CD4-positive, CD25-positive, alpha-beta regulatory T cell (primary cell): ENCODE results near the gene HERC5. TPM values are rescaled to one million over a fixed set of nuclear protein-coding genes. Genes with fewer than 3 reads are reported as not detected.
"Not testable (repeated sequence)": the region's sequence is repeated elsewhere in the genome, so short reads cannot be mapped to it uniquely, and the experiment has no call there.

Source experiments
- ATAC-seq, 2 donors: fragments of 150-1000 bp; cut with Tn5 transposase; one replicate each; pipeline ENCODE4 v1.10.0; 2021; ENCODE audit warnings: low read depth in 2 of 2, moderate number of reproducible peaks in 2 of 2, moderate library complexity in 1 of 2
- DNase-seq, 3 donors: peaks; one replicate each; pipeline versions ENCODE4 v3.0.0 to v3.0.0-alpha.2; 2012 to 2022; ENCODE audit warnings: mixed read lengths in 1 of 3
- H3K27ac ChIP-seq: one replicate; pipeline ENCODE4 v1.7.0; 2013; ENCODE audit warnings: mild to moderate bottlenecking, low read length; ENCODE audit not compliant: insufficient read depth, poor library complexity, severe bottlenecking
- H3K27me3 ChIP-seq: one replicate; pipeline ENCODE4 v1.7.0; 2013; ENCODE audit warnings: low read length; ENCODE audit not compliant: control insufficient read depth, insufficient read depth
- H3K36me3 ChIP-seq: one replicate; pipeline ENCODE4 v1.7.0; 2013; ENCODE audit warnings: mild to moderate bottlenecking, low read length, moderate library complexity; ENCODE audit not compliant: control insufficient read depth, insufficient read depth
- H3K4me1 ChIP-seq: 2 replicates; pipeline ENCODE4 v1.7.0; 2013; ENCODE audit warnings: mild to moderate bottlenecking, low read length; ENCODE audit not compliant: insufficient read depth, control insufficient read depth, poor library complexity, severe bottlenecking
- H3K4me3 ChIP-seq: one replicate; pipeline ENCODE4 v1.7.0; 2013; ENCODE audit warnings: low read depth, mild to moderate bottlenecking, low read length, moderate library complexity
- H3K9me3 ChIP-seq, 2 experiments: 1 replicate in 1 of 2; 2 replicates in 1 of 2; pipeline ENCODE4 v1.7.0; 2013; ENCODE audit warnings: low read length in 2 of 2, mild to moderate bottlenecking in 1 of 2, moderate library complexity in 1 of 2; ENCODE audit not compliant: control insufficient read depth in 2 of 2
- H3K27ac Mint-ChIP-seq, 3 donors: one replicate each; pipeline ENCODE4 v1.8.0; 2020 to 2022; ENCODE audit warnings: mild to moderate bottlenecking in 3 of 3, mixed read lengths in 3 of 3, moderate library complexity in 2 of 3
- H3K27me3 Mint-ChIP-seq: one replicate; pipeline ENCODE4 v1.8.0; 2022; ENCODE audit warnings: mild to moderate bottlenecking, mixed read lengths
- H3K36me3 Mint-ChIP-seq: one replicate; pipeline ENCODE4 v1.8.0; 2020; ENCODE audit warnings: mixed read lengths
- H3K4me1 Mint-ChIP-seq, 4 donors: one replicate each; pipeline ENCODE4 v1.8.0; 2020 to 2022; ENCODE audit warnings: mixed read lengths in 4 of 4, mild to moderate bottlenecking in 1 of 4
- H3K4me3 Mint-ChIP-seq, 4 donors: one replicate each; pipeline ENCODE4 v1.8.0; 2020 to 2022; ENCODE audit warnings: mild to moderate bottlenecking in 4 of 4, mixed read lengths in 4 of 4, moderate library complexity in 3 of 4
- H3K9me3 Mint-ChIP-seq, 7 donors: one replicate each; pipeline ENCODE4 v1.8.0; 2020 to 2022; ENCODE audit warnings: mixed read lengths in 7 of 7, mild to moderate bottlenecking in 3 of 7, moderate library complexity in 2 of 7
- polyA plus RNA-seq, 4 donors: library from polyadenylated mRNA; unstranded; fragments of 300-500 nt; fragmentation: Illumina TruSeq; gene quantifications; one replicate each; pipeline ENCODE4 v1.2.3, GENCODE V29; 2021
- total RNA-seq: library from RNA; stranded (reverse); gene quantifications from one replicate; pipeline ENCODE4 v1.2.3, GENCODE V29; 2022

HERC5 gene
- total and polyA plus RNA-seq, 5 donors from 2014 or later, result 24.6 to 33.9 (median 27.1) TPM

DNA sequence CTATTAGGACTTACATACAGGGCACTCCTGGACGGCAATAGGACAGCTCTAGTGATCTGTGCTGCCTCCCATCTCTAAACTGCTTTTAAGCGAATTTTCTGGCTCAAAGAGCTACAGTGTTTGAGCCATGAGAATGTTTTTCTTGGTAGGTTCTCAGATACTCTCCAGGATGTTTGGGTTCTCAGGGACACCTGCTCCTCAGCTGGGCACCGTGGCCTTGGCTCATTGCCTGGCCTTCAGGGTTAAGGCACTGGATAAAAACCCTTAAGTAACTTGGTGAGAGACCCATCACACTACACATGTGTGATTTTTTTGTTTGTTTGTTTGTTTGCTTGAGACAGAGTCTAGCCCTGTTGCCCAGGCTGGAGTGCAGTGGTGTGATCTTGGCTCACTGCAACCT is 38.5 kb upstream of the HERC5 start:
- Histone ChIP-seq H3K27ac (no peak overlapping the region), H3K27me3 (no peaks in the 10 kb centered on the region), H3K4me1 (no peaks in the 10 kb centered on the region), H3K36me3 (peaks cover 51% of the 10 kb centered on the region), H3K4me3 (no peak overlapping the region), H3K9me3 (no peaks in the 10 kb centered on the region)
- Mint-ChIP-seq H3K27ac (peak overlapping the region in 1 of 3 donors; percentile 35), H3K36me3 (peaks cover 50% of the 10 kb centered on the region), H3K9me3 (peaks cover 0 to 1% (median 0%) of the 10 kb centered on the region in 7 donors), H3K4me1 (peaks cover 0 to 10% (median 5%) of the 10 kb centered on the region in 4 donors), H3K27me3 (no peaks in the 10 kb centered on the region), H3K4me3 (no peak overlapping the region)
- no peak for ATAC-seq
- no peak for DNase-seq

DNA sequence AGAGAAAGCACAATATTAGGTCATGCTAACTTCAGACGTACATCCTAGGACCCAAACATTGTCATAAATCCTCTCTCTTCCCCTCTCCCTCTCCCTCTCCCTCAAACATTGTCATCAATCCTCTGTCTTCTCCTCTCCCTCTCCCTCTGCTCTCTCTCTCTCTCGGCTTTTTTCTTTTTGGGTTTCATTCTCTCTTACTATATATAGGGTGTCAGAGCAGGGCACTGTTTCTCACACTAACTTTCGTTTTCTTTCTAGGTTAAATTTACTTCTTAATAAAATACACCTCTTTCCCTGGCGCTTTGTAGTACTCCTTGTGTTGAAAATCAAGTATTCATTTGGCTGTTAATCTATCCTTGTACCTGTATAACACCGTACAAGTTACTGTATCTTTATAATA is 37.0 kb upstream of the HERC5 start:
- Histone ChIP-seq H3K4me3 (no peak overlapping the region), H3K36me3 (peaks cover 42% of the 10 kb centered on the region), H3K4me1 (no peaks in the 10 kb centered on the region), H3K27me3 (no peaks in the 10 kb centered on the region), H3K9me3 (no peaks in the 10 kb centered on the region), H3K27ac (no peak overlapping the region)
- DNase-seq, result no peak
- ATAC-seq, result no peak
- Mint-ChIP-seq H3K4me3 (no peak overlapping the region), H3K36me3 (peaks cover 37% of the 10 kb centered on the region), H3K27me3 (no peaks in the 10 kb centered on the region), H3K4me1 (peaks cover 0 to 10% (median 5%) of the 10 kb centered on the region in 4 donors), H3K27ac (no peak overlapping the region), H3K9me3 (peaks cover 0 to 1% (median 0%) of the 10 kb centered on the region in 7 donors)

DNA sequence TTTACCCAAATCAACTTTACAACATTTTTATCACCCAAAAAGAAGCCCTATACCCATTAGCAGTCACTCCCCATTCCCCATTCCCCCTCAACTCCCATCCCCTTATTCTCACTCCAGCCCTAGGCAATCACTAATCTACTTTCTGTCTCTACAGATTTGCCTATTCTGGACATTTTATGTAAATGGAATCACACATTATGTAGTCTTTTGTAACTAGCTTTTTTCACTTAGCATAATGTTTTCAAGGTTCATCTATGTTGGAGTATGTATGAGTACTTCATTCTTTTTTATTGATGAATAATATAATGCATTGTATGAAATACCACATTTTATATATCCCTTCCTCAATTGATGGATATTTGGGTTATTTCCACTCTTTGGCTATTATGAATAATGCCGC is 36.1 kb upstream of the HERC5 start:
- H3K9me3 ChIP-seq, result no peaks in the 10 kb centered on the region
- Mint-ChIP-seq H3K4me3 (no peak overlapping the region), H3K27me3 (no peaks in the 10 kb centered on the region), H3K36me3 (peaks cover 34% of the 10 kb centered on the region), H3K4me1 (peaks cover 0 to 9% (median 5%) of the 10 kb centered on the region in 4 donors), H3K9me3 (no peaks in the 10 kb centered on the region), H3K27ac (peak overlapping the region in 1 of 3 donors; percentile 82)
- H3K4me1 ChIP-seq, result no peaks in the 10 kb centered on the region
- ATAC-seq (no peak), DNase-seq (no peak)
- H3K36me3 ChIP-seq, result peaks cover 35% of the 10 kb centered on the region
- H3K27ac ChIP-seq, result no peak overlapping the region
- no peaks in the 10 kb centered on the region for H3K27me3 ChIP-seq
- H3K4me3 ChIP-seq, result no peak overlapping the region

DNA sequence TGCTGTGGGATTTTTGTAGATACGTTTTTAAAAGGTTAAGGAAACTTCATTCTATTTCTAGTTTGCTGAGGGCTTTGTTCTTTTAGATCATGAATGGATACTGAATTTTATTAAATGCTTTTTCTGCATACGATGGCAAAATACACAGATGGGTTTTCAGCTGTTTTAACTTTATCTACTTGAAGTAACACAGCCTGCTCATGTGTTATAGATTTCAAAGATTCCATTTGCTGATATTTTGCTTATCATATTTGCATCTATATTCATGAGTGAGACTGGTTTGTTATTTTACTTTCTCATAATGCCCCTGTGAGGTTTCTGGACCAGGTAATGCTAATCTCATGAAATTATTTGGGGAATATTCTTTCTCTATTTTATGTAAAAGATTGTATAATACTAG is 34.5 kb upstream of the HERC5 start:
- H3K27ac ChIP-seq, result no peak overlapping the region
- no peaks in the 10 kb centered on the region for H3K27me3 Mint-ChIP-seq
- H3K27ac Mint-ChIP-seq, result no peak overlapping the region
- no peak for DNase-seq
- no peaks in the 10 kb centered on the region for H3K9me3 Mint-ChIP-seq
- H3K4me3 ChIP-seq, result no peak overlapping the region
- peaks cover 31% of the 10 kb centered on the region for H3K36me3 ChIP-seq
- ATAC-seq, result no peak
- H3K27me3 ChIP-seq, result no peaks in the 10 kb centered on the region
- peaks cover 36% of the 10 kb centered on the region for H3K36me3 Mint-ChIP-seq
- H3K4me1 ChIP-seq, result no peaks in the 10 kb centered on the region
- H3K9me3 ChIP-seq, result no peaks in the 10 kb centered on the region
- peaks cover 0 to 9% (median 5%) of the 10 kb centered on the region in 4 donors for H3K4me1 Mint-ChIP-seq
- no peak overlapping the region for H3K4me3 Mint-ChIP-seq

DNA sequence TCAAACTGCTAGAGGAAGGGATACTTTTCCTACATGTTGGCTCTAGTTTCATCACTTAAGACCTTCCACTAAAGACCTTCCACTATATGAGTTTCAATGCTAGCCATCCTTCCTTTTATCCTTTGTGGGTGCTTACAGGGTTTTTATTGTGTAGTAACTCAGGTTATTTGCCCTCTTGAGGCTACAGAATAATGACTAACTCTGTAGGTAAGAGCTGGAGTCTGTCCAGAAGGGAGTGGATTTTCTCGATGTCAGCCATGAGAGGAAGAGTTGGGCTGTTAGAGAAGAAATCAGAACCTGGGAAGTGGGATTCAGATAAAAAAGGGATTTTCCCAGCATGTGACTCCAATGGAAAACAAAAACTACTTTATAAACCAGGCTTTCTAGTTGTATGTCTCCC is 27.5 kb upstream of the HERC5 start:
- Mint-ChIP-seq H3K36me3 (peaks cover 47% of the 10 kb centered on the region), H3K27me3 (no peaks in the 10 kb centered on the region), H3K4me1 (peaks cover 0 to 9% (median 4%) of the 10 kb centered on the region in 4 donors), H3K9me3 (peaks cover 0 to 6% (median 0%) of the 10 kb centered on the region in 7 donors), H3K27ac (no peak overlapping the region), H3K4me3 (no peak overlapping the region)
- no peak for ATAC-seq
- Histone ChIP-seq H3K4me3 (no peak overlapping the region), H3K4me1 (no peaks in the 10 kb centered on the region), H3K27ac (no peak overlapping the region), H3K9me3 (no peaks in the 10 kb centered on the region), H3K27me3 (no peaks in the 10 kb centered on the region), H3K36me3 (peaks cover 54% of the 10 kb centered on the region)
- no peak for DNase-seq

DNA sequence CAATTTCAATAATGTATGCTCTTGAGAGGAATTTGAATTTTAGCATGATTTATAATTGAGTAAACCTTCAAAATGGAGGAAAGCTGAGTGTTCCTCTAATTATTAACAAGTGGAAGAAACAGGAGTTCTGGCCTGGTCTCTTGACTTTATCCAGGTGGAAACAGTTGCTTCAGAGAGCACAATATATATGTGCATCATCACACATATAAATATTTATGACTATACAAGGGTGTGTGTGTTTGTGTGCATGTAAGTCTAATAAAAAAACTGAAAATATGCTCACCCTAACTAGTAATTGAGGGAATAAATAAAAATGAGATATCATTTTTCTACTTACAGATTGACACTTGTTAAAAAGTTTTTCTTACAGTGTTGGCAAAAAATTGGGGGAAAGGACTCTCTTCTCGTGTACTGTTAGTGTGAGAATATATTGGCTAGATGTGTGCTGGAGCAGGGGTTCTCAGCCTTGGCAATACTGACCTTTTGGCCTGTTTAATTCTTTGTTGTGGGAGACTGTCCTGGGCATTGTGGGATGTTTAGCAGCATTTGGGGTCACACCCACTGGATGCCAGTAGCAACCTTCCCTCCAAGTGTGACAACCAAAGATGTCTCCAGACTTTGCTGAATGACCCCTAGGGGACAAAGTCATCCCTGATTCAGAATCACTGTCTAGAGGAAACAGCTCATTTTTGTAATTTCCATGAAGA is 20.8 kb upstream of the HERC5 start:
- Histone ChIP-seq H3K4me3 (no peak overlapping the region), H3K36me3 (peaks cover 65% of the 10 kb centered on the region), H3K27ac (no peak overlapping the region), H3K4me1 (no peaks in the 10 kb centered on the region), H3K9me3 (no peaks in the 10 kb centered on the region), H3K27me3 (no peaks in the 10 kb centered on the region)
- H3K27ac Mint-ChIP-seq, result peak overlapping the region in 1 of 3 donors; percentile 76
- peaks cover 47% of the 10 kb centered on the region for H3K36me3 Mint-ChIP-seq
- no peak overlapping the region for H3K4me3 Mint-ChIP-seq
- no peaks in the 10 kb centered on the region for H3K27me3 Mint-ChIP-seq
- peaks cover 0 to 6% (median 0%) of the 10 kb centered on the region in 7 donors for H3K9me3 Mint-ChIP-seq
- ATAC-seq (no peak), DNase-seq (no peak)
- peaks cover 0 to 7% (median 4%) of the 10 kb centered on the region in 4 donors for H3K4me1 Mint-ChIP-seq

DNA sequence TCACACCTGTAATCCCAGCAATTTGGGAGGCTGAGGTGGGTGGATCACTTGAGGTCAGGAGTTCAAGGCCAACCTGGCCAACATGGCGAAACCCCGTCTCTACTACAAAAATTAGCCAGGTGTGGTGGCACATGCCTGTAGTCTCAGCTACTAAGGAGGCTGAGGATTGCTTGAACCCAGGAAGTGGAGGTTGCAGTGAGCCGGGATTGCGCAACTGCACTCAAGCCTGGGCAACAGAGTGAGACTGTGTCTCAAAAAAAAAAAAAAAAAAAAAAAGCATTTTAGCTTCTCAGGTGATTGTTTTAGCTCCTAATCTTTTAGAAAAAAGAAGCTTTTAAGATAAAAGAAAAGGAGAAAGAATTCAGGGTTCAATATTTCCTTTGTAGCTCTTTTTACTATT is 19.0 kb upstream of the HERC5 start:
- not testable (repeated sequence) for H3K27ac Mint-ChIP-seq, H3K4me1 ChIP-seq, H3K4me3 Mint-ChIP-seq, H3K27ac ChIP-seq, H3K9me3 Mint-ChIP-seq, H3K27me3 Mint-ChIP-seq, H3K4me1 Mint-ChIP-seq, H3K9me3 ChIP-seq, ATAC-seq, DNase-seq, H3K27me3 ChIP-seq, H3K4me3 ChIP-seq
- H3K36me3 ChIP-seq, result peaks cover 70% of the 10 kb centered on the region
- H3K36me3 Mint-ChIP-seq, result peaks cover 62% of the 10 kb centered on the region

DNA sequence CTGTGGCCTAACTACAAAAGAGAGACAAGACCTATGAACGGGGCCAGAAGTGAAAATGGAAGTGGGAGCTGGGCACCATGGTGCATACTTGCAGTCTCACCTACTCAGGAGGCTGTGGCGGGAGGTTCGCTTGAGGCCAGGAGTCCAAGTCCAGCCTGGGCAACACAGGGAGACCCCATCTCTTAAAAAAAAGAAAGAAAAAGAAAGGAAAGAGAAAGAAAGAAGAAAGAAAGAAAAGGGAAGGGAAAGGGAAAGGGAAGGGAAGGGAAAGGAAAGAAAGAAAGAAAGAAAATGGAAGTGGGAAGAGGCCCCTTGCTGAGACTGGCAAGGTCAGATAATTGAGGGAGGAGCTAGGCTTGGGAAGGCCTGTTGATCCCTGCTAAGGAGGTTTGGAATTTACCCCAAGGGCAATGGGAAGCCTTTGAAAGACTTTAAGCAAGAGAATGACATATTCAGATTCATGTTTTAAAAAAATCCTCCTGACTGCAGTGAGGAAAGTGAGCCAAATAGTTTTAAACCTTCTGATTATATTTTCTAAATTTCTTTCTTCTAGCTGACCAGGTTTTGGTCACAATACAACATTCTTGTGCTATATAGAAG is 17.7 kb upstream of the HERC5 start:
- H3K36me3 ChIP-seq, result peaks cover 62% of the 10 kb centered on the region
- Mint-ChIP-seq H3K9me3 (no peaks in the 10 kb centered on the region), H3K27me3 (no peaks in the 10 kb centered on the region), H3K27ac (peak overlapping the region in 2 of 3 donors; percentile 15 to 69), H3K4me1 (peaks cover 0 to 9% (median 2%) of the 10 kb centered on the region in 4 donors), H3K4me3 (no peak overlapping the region), H3K36me3 (peaks cover 62% of the 10 kb centered on the region)
- DNase-seq (no peak), ATAC-seq (no peak)
- H3K9me3 ChIP-seq, result no peaks in the 10 kb centered on the region
- H3K27me3 ChIP-seq, result no peaks in the 10 kb centered on the region
- no peak overlapping the region for H3K4me3 ChIP-seq
- no peak overlapping the region for H3K27ac ChIP-seq
- H3K4me1 ChIP-seq, result no peaks in the 10 kb centered on the region
